Trophoblast cell (in vitro differentiated cells and primary cell): Measurements from ENCODE around the gene NVL.

Source experiments
- DNase-seq, 2 donors: peaks; one replicate each; pipeline ENCODE4 v3.0.0-alpha.2; 2016
- H2AFZ ChIP-seq: 2 replicates; pipeline ENCODE4 v1.6.1; 2013; ENCODE audit warnings: low read length, moderate library complexity, mild to moderate bottlenecking; ENCODE audit not compliant: insufficient read depth, poor library complexity
- H2AK5ac ChIP-seq: 2 replicates; pipeline ENCODE4 v1.6.1; 2013; ENCODE audit warnings: mild to moderate bottlenecking, low read length
- H2BK120ac ChIP-seq: 2 replicates; pipeline ENCODE4 v1.6.1; 2013; ENCODE audit warnings: low read length, mild to moderate bottlenecking, moderate library complexity; ENCODE audit not compliant: insufficient read depth, poor library complexity
- H2BK12ac ChIP-seq: 2 replicates; pipeline ENCODE4 v1.6.1; 2013; ENCODE audit warnings: mild to moderate bottlenecking, low read length, moderate library complexity
- H2BK5ac ChIP-seq: 2 replicates; pipeline ENCODE4 v1.6.1; 2013; ENCODE audit warnings: low read length, low read depth, moderate library complexity, mild to moderate bottlenecking; ENCODE audit not compliant: poor library complexity
- H3K14ac ChIP-seq: 2 replicates; pipeline ENCODE4 v1.6.1; 2013; ENCODE audit warnings: mild to moderate bottlenecking, low read length
- H3K18ac ChIP-seq: 2 replicates; pipeline ENCODE4 v1.6.1; 2013; ENCODE audit warnings: mild to moderate bottlenecking, low read length
- H3K23ac ChIP-seq: 2 replicates; pipeline ENCODE4 v1.6.1; 2013; ENCODE audit warnings: low read length
- H3K27ac ChIP-seq: 2 replicates; pipeline ENCODE4 v1.5.1; 2013; ENCODE audit warnings: low read depth, mild to moderate bottlenecking, inconsistent platforms, low read length, moderate library complexity
- H3K27me3 ChIP-seq: 2 replicates; pipeline ENCODE4 v1.6.1; 2013; ENCODE audit warnings: inconsistent platforms, mild to moderate bottlenecking, low read length, moderate library complexity; ENCODE audit not compliant: insufficient read depth
- H3K36me3 ChIP-seq, 2 experiments: 1 replicate in 1 of 2; 2 replicates in 1 of 2; pipeline ENCODE4 v1.6.1; 2013; ENCODE audit warnings: low read length in 2 of 2, mild to moderate bottlenecking in 2 of 2, moderate library complexity in 1 of 2; ENCODE audit not compliant: insufficient read depth in 2 of 2, control insufficient read depth in 1 of 2
- H3K4ac ChIP-seq: 2 replicates; pipeline ENCODE4 v1.6.1; 2013; ENCODE audit warnings: low read depth, mild to moderate bottlenecking, low read length, moderate library complexity
- H3K4me1 ChIP-seq, 2 experiments: 1 replicate in 1 of 2; 2 replicates in 1 of 2; pipeline ENCODE4 v1.6.1; 2013; ENCODE audit warnings: low read length in 2 of 2, mild to moderate bottlenecking in 2 of 2, moderate library complexity in 1 of 2; ENCODE audit not compliant: insufficient read depth in 2 of 2, control insufficient read depth in 1 of 2
- H3K4me2 ChIP-seq: 2 replicates; pipeline ENCODE4 v1.6.1; 2013; ENCODE audit warnings: inconsistent platforms, mild to moderate bottlenecking, low read length, moderate library complexity
- H3K4me3 ChIP-seq: 2 replicates; pipeline ENCODE4 v1.5.1; 2013; ENCODE audit warnings: mild to moderate bottlenecking, low read depth, low read length, inconsistent platforms
- H3K79me1 ChIP-seq: one replicate; pipeline ENCODE4 v1.6.1; 2013; ENCODE audit warnings: low read length
- H3K79me2 ChIP-seq: 2 replicates; pipeline ENCODE4 v1.6.1; 2013; ENCODE audit warnings: low read length, mild to moderate bottlenecking; ENCODE audit not compliant: control insufficient read depth, insufficient read depth, poor library complexity
- H3K9ac ChIP-seq: 2 replicates; pipeline ENCODE4 v1.6.1; 2013; ENCODE audit warnings: mild to moderate bottlenecking, low read length
- H3K9me3 ChIP-seq: 2 replicates; pipeline ENCODE4 v1.6.1; 2013; ENCODE audit warnings: low read depth, mild to moderate bottlenecking, control low read depth, inconsistent platforms, low read length; ENCODE audit not compliant: insufficient read depth
- H4K12ac ChIP-seq: 2 replicates; pipeline ENCODE4 v1.6.1; 2013; ENCODE audit warnings: low read depth, mild to moderate bottlenecking, low read length, moderate library complexity
- H4K8ac ChIP-seq: 2 replicates; pipeline ENCODE4 v1.6.1; 2013; ENCODE audit warnings: low read depth, mild to moderate bottlenecking, low read length, moderate library complexity
- H4K91ac ChIP-seq: one replicate; pipeline ENCODE4 v1.6.1; 2013; ENCODE audit warnings: low read depth, mild to moderate bottlenecking, low read length, moderate library complexity
- WGBS: extraction: QIAGEN DNeasy Blood & Tissue Kit; methylation state at CpG from one replicate; pipeline ENCODE4 v1.1.7; 2013; ENCODE audit warnings: missing lambda C conversion rate; ENCODE audit not compliant: insufficient read length, insufficient coverage; ENCODE audit errors: extremely low coverage; 5-methylcytosine and 5-hydroxymethylcytosine counted together

Gene NVL

DNA sequence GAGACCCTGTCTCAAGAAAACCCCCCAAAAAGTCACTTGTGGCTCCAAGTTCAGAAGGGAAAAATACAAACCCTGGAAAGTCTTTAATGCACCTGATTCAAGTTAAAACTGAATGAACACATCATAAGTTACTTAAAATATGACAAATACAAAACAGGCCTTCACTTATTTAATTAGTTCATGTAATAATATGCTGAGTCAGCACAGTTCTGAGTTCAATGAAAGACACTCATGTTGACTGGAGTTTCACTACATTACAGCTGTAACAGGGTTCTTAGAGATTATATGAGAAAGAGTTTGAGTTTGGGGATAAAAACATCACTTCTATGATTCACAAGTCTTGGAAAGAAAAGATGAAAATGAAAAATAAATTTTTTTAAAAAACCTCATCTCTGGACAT, 96.0 kb downstream of the NVL start:
- Histone ChIP-seq H2BK120ac (no peak overlapping the region), H3K27me3 (no peaks in the 10 kb centered on the region), H3K4me1 (no peaks in the 10 kb centered on the region), H3K18ac (no peak overlapping the region), H4K12ac (no peak overlapping the region), H4K91ac (no peak overlapping the region), H2AK5ac (no peak overlapping the region), H3K4me2 (no peak overlapping the region), H3K36me3 (peaks cover 8 to 14% of the 10 kb centered on the region in 2 experiments), H2BK5ac (no peak overlapping the region), H3K79me1 (no peaks in the 10 kb centered on the region), H3K79me2 (no peaks in the 10 kb centered on the region), H3K27ac (no peak overlapping the region), H2AFZ (no peak overlapping the region), H3K9me3 (no peaks in the 10 kb centered on the region), H4K8ac (no peak overlapping the region), H2BK12ac (no peak overlapping the region), H3K4ac (no peak overlapping the region), H3K9ac (no peak overlapping the region), H3K14ac (no peak overlapping the region), H3K23ac (no peak overlapping the region), H3K4me3 (no peak overlapping the region)
- no peak for DNase-seq

DNA sequence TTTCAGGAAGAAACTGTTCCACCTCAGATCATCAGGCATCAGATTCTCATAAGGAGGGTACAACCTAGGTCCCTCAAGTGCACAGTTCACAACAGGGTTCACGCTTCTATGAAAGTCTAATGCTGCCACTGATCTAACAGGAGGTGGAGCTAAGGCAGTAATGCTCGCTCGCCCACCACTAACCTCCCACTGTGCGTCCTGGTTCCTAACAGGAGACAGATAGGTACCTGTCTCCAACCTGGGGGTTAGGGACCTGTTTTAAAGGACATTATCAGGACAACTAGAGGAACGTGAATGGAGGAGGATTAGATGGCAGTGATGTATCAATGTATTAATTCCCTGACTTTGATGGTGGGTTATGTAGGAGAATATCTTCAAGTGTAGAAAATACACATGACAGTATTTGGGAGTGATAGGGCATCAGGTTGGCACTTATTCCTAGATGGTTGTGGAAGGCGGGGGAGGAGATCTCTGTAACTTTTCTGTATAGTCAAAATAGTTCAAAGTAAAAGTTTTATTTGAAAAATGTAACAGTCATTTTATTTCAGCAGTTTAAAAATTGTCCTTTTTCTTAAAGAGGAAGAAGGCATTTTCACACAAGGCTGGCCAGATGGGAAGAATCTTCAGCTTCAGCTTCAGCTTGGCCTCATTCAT, 103.0 kb downstream of the NVL start:
- no peak overlapping the region for H3K27ac ChIP-seq
- no CpG with 5 or more reads among the region's 6 CpGs for WGBS

GRCh38 chr1:224223819-224224714, 105.9 kb downstream of the NVL start:
- H3K27ac ChIP-seq = no peak overlapping the region
- no peak overlapping the region for H2AFZ ChIP-seq
- peaks cover 2% of the 10 kb centered on the region for H3K79me1 ChIP-seq
- DNase-seq = no peak
- H3K9ac ChIP-seq = no peak overlapping the region
- no CpG with 5 or more reads among the region's 12 CpGs for WGBS
- no peak overlapping the region for H2AK5ac ChIP-seq
- no peak overlapping the region for H3K4me3 ChIP-seq
- no peak overlapping the region for H3K4me2 ChIP-seq
- no peaks in the 10 kb centered on the region for H3K27me3 ChIP-seq
- H3K4me1 ChIP-seq = peaks cover 9% of the 10 kb centered on the region in 2 experiments
- no peak overlapping the region for H4K12ac ChIP-seq
- H3K9me3 ChIP-seq = no peaks in the 10 kb centered on the region
- peaks cover 2% of the 10 kb centered on the region for H3K79me2 ChIP-seq
- H3K36me3 ChIP-seq = peaks cover 12 to 14% of the 10 kb centered on the region in 2 experiments
- peak overlapping the region; percentile 61 for H2BK12ac ChIP-seq
- no peak overlapping the region for H4K8ac ChIP-seq
- H4K91ac ChIP-seq = no peak overlapping the region
- H3K23ac ChIP-seq = peak overlapping the region; percentile 55
- no peak overlapping the region for H3K14ac ChIP-seq
- no peak overlapping the region for H3K4ac ChIP-seq
- no peak overlapping the region for H2BK5ac ChIP-seq
- H2BK120ac ChIP-seq = peak overlapping the region; percentile 5
- no peak overlapping the region for H3K18ac ChIP-seq

More for the DNA sequence above, 103.0 kb downstream of the NVL start:
- Histone ChIP-seq H2BK12ac (no peak overlapping the region), H3K79me2 (no peaks in the 10 kb centered on the region), H3K18ac (no peak overlapping the region), H3K4me1 (peaks cover 4 to 5% of the 10 kb centered on the region in 2 experiments), H3K9ac (no peak overlapping the region), H2BK5ac (no peak overlapping the region), H2AK5ac (no peak overlapping the region), H3K79me1 (no peaks in the 10 kb centered on the region), H4K8ac (no peak overlapping the region), H2BK120ac (no peak overlapping the region), H3K14ac (no peak overlapping the region), H3K4me3 (no peak overlapping the region), H3K9me3 (no peaks in the 10 kb centered on the region), H3K36me3 (peaks cover 13 to 17% of the 10 kb centered on the region in 2 experiments), H3K4me2 (no peak overlapping the region), H3K4ac (no peak overlapping the region), H3K23ac (no peak overlapping the region), H4K91ac (no peak overlapping the region), H3K27me3 (no peaks in the 10 kb centered on the region), H4K12ac (no peak overlapping the region), H2AFZ (no peak overlapping the region)
- no peak for DNase-seq

DNA sequence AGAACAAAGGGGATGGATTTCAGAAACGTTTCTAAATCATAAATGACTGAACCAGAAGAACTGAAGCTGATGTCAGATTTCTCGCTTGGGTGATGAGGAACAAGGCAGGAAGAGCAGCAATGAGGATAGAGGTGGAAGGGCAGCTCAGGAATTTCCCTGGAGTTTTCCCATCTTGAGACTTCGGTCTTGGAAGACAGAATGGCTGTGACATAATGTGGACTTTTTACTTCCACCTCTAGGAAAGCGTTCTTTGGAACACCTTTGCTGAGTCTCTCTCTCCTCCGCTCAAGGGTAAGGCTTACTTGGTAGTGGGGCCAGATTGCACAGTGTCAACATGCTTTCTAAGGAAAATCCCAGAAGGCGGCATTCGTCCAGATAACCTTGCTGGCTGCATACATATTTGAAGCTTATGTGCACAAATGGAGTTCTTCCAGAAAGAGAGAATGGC, 110.3 kb downstream of the NVL start:
- no peak overlapping the region for H3K4me2 ChIP-seq
- peak overlapping the region; percentile 27 for H2BK5ac ChIP-seq
- no peak overlapping the region for H3K4ac ChIP-seq
- DNase-seq = no peak
- H2AK5ac ChIP-seq = no peak overlapping the region
- peaks cover 2% of the 10 kb centered on the region for H3K79me2 ChIP-seq
- H2BK120ac ChIP-seq = no peak overlapping the region
- H2AFZ ChIP-seq = no peak overlapping the region
- H3K18ac ChIP-seq = no peak overlapping the region
- H3K9ac ChIP-seq = no peak overlapping the region
- no peak overlapping the region for H3K14ac ChIP-seq
- H3K79me1 ChIP-seq = peaks cover 7% of the 10 kb centered on the region
- H3K27ac ChIP-seq = peak overlapping the region; percentile 33
- no peak overlapping the region for H3K4me3 ChIP-seq
- WGBS = no CpG with 5 or more reads among the region's 7 CpGs
- peaks cover 9 to 11% of the 10 kb centered on the region in 2 experiments for H3K4me1 ChIP-seq
- peak overlapping the region; percentile 2 for H4K91ac ChIP-seq
- H3K27me3 ChIP-seq = no peaks in the 10 kb centered on the region
- H3K23ac ChIP-seq = no peak overlapping the region
- H3K9me3 ChIP-seq = no peaks in the 10 kb centered on the region
- no peak overlapping the region for H4K12ac ChIP-seq
- peak overlapping the region; percentile 47 for H4K8ac ChIP-seq
- H2BK12ac ChIP-seq = peak overlapping the region; percentile 58
- no peaks in the 10 kb centered on the region for H3K36me3 ChIP-seq
